IPS DF 6.9 (cell line): Measurements from ENCODE around the gene CREBBP.
"Not testable (repeated sequence)": the region's sequence is repeated elsewhere in the genome, so short reads cannot be mapped to it uniquely, and the experiment has no call there.

Source experiments
- DNase-seq: peaks from one replicate; pipeline ENCODE4 v3.0.0-alpha.2; 2013; ENCODE audit warnings: low read depth, low spot score
- H3K27ac ChIP-seq: one replicate; pipeline ENCODE4 v1.5.1; 2013; ENCODE audit warnings: low read length, control low read depth
- H3K27me3 ChIP-seq: 2 replicates; pipeline ENCODE4 v1.6.1; 2013; ENCODE audit warnings: mild to moderate bottlenecking, low read length; ENCODE audit not compliant: control insufficient read depth, insufficient read depth
- H3K36me3 ChIP-seq: 2 replicates; pipeline ENCODE4 v1.6.1; 2013; ENCODE audit warnings: low read length; ENCODE audit not compliant: control insufficient read depth, insufficient read depth
- H3K4me1 ChIP-seq: 2 replicates; pipeline ENCODE4 v1.6.1; 2013; ENCODE audit warnings: low read length; ENCODE audit not compliant: control insufficient read depth, insufficient read depth
- H3K4me3 ChIP-seq: 2 replicates; pipeline ENCODE4 v1.5.1; 2013; ENCODE audit warnings: mild to moderate bottlenecking, low read length
- H3K9me3 ChIP-seq: 2 replicates; pipeline ENCODE4 v1.6.1; 2013; ENCODE audit warnings: low read length, inconsistent platforms; ENCODE audit not compliant: control insufficient read depth, insufficient read depth
- WGBS: extraction: QIAGEN DNeasy Blood & Tissue Kit; methylation state at CpG from one replicate; pipeline ENCODE4 v1.1.7; 2013; ENCODE audit warnings: mixed read lengths, missing lambda C conversion rate; ENCODE audit not compliant: insufficient read length, insufficient coverage; 5-methylcytosine and 5-hydroxymethylcytosine counted together

CREBBP gene

GRCh38 chr16:3880623-3881498 is at the start of gene CREBBP:
Gene CREBBP (minus strand): TSS chr16:3880713. CDS start chr16:3879916, 797 bp downstream.
- H3K4me1 ChIP-seq = peaks cover 1% of the 10 kb centered on the region; the same call in 1 of the 2 replicates
- no peak within 1 kb of the TSS for H3K27ac ChIP-seq
- no CpG with 5 or more reads among the region's 96 CpGs for WGBS
- H3K27me3 ChIP-seq = 0 out of 2 replicates have a peak, but pooled peaks cover 2% of the 10 kb centered on the region
- no peaks in the 10 kb centered on the region for H3K36me3 ChIP-seq
- DNase-seq = no peak
- H3K4me3 ChIP-seq = peak within 1 kb of the TSS; percentile 57
- H3K9me3 ChIP-seq = no peaks in the 10 kb centered on the region

DNA sequence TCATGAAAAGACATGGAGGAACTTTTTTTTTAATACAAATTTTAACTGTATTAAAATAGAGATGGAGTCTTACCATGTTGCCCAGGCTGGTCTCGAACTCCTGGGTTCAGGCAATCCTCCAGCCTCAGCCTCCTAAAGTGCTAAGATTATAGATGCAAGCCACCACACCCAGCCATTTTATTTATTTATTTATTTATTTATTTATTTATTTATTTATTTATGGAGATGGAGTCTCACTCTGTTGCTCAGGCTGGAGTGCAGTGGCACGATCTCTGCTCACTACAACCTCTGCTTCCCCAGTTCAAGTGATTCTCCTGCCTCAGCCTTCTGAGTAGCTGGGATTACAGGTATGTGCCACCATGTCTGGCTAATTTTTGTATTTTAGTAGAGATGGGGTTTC is 46.6 kb upstream of the CREBBP start:
- not testable (repeated sequence) for H3K9me3 ChIP-seq, H3K4me1 ChIP-seq, DNase-seq, H3K36me3 ChIP-seq, H3K27ac ChIP-seq, H3K27me3 ChIP-seq, H3K4me3 ChIP-seq
- WGBS = no CpG with 5 or more reads among the region's 2 CpGs

GRCh38 chr16:3924763-3925162 is 44.2 kb upstream of the CREBBP start:
- Histone ChIP-seq H3K27ac (no peak overlapping the region), H3K4me1 (no peaks in the 10 kb centered on the region; the same call in 1 of the 2 replicates), H3K27me3 (no peaks in the 10 kb centered on the region), H3K36me3 (no peaks in the 10 kb centered on the region; the same call in 1 of the 2 replicates), H3K9me3 (no peaks in the 10 kb centered on the region), H3K4me3 (no peak overlapping the region)
- no peak for DNase-seq

DNA sequence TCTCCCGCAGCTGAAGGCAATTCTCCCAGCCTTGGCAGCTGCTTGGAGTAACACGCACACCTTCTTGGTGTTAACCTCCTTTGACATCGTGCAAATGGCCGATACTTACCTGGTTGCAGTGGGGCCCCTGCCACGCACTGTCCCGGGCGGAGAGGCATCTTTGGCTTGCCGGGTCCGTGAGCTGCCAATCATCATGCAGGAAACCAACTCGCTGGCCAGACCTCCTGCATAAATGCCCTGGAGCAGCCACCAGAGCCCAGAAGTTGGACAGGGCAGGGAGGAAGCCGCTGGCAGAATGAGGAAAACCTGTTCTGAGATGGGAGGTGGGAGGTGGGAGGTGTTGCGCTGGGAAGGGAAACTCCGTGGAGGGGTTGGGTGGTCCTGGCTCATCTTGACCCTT is 41.7 kb upstream of the CREBBP start:
- no CpG with 5 or more reads among the region's 13 CpGs for WGBS
- no peak for DNase-seq
- Histone ChIP-seq H3K27me3 (no peaks in the 10 kb centered on the region), H3K36me3 (no peaks in the 10 kb centered on the region; the same call in 1 of the 2 replicates), H3K9me3 (no peaks in the 10 kb centered on the region), H3K27ac (no peak overlapping the region), H3K4me1 (no peaks in the 10 kb centered on the region; the same call in 1 of the 2 replicates), H3K4me3 (no peak overlapping the region)

DNA sequence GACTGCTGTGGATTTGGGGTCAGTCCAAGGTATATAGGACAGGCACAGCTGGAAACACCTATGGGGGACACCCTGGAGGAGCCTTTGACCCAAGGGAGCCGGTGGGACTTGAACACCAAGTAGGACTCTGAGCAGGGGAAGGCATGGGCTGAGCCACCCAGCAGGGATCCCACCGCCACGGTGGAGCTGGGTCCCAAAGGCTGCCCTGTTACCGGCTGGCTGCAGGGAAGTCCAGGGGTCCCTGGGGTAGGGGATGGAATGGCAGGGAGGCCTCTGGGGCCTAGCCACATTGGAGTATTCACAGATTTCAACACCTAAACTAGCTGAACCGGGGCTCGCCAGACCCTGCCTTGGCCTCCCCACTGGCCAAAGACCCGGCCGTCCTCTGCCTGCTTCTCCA is 39.7 kb upstream of the CREBBP start:
- no peaks in the 10 kb centered on the region; the same call in 1 of the 2 replicates for H3K36me3 ChIP-seq
- no peak overlapping the region for H3K4me3 ChIP-seq
- no peaks in the 10 kb centered on the region for H3K9me3 ChIP-seq
- no peak overlapping the region for H3K27ac ChIP-seq
- no peaks in the 10 kb centered on the region; the same call in 1 of the 2 replicates for H3K4me1 ChIP-seq
- no peak for DNase-seq
- no peaks in the 10 kb centered on the region for H3K27me3 ChIP-seq
- WGBS = no CpG with 5 or more reads among the region's 8 CpGs

- no peak overlapping the region for H3K27ac ChIP-seq
- DNase-seq = no peak
- no peaks in the 10 kb centered on the region for H3K27me3 ChIP-seq
- no CpG with 5 or more reads among the region's 6 CpGs for WGBS
- H3K36me3 ChIP-seq = no peaks in the 10 kb centered on the region; the same call in 1 of the 2 replicates
- H3K9me3 ChIP-seq = no peaks in the 10 kb centered on the region
- H3K4me3 ChIP-seq = no peak overlapping the region
- H3K4me1 ChIP-seq = no peaks in the 10 kb centered on the region; the same call in 1 of the 2 replicates
These were observed 38.9 kb upstream of the CREBBP start for GRCh38 chr16:3919413-3919812.

- no peaks in the 10 kb centered on the region for H3K27me3 ChIP-seq
- no CpG with 5 or more reads among the region's 17 CpGs for WGBS
- H3K27ac ChIP-seq = no peak overlapping the region
These were observed 35.1 kb upstream of the CREBBP start for GRCh38 chr16:3915426-3916260.

GRCh38 chr16:3912897-3913296 is 32.4 kb upstream of the CREBBP start:
- Histone ChIP-seq H3K4me3 (no peak overlapping the region), H3K27ac (no peak overlapping the region), H3K4me1 (peaks cover 2% of the 10 kb centered on the region; the same call in 1 of the 2 replicates), H3K27me3 (no peaks in the 10 kb centered on the region), H3K36me3 (no peaks in the 10 kb centered on the region), H3K9me3 (no peaks in the 10 kb centered on the region)
- WGBS = no CpG with 5 or more reads among the region's 6 CpGs
- no peak for DNase-seq

More at GRCh38 chr16:3915426-3916260, 35.1 kb upstream of the CREBBP start:
- Histone ChIP-seq H3K4me3 (no peak overlapping the region), H3K36me3 (no peaks in the 10 kb centered on the region; the same call in 1 of the 2 replicates), H3K4me1 (no peaks in the 10 kb centered on the region), H3K9me3 (no peaks in the 10 kb centered on the region)
- no peak for DNase-seq

DNA sequence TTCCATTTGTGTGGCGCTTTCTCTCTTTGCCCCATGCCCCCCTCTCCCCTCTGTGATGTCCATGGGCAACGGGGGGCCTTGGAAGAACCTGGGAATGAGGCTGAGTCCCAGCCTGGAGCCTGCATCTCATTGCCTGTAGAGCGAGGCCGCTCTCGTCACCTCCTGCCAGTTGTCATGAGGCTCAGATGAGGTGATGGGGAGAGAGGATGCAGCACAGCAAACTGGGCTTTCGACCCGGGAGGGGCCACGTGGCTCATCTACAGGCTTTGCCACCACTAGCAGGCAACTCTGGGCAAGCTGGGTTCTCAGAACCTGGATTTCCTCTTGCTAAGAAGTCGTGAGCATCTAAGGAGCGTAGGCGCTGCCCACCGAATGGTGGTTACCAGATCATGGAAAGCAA is 31.9 kb upstream of the CREBBP start:
- no peak overlapping the region for H3K4me3 ChIP-seq
- DNase-seq = no peak
- no CpG with 5 or more reads among the region's 12 CpGs for WGBS
- H3K36me3 ChIP-seq = no peaks in the 10 kb centered on the region
- peaks cover 2% of the 10 kb centered on the region; the same call in 1 of the 2 replicates for H3K4me1 ChIP-seq
- H3K9me3 ChIP-seq = no peaks in the 10 kb centered on the region
- H3K27me3 ChIP-seq = no peaks in the 10 kb centered on the region
- no peak overlapping the region for H3K27ac ChIP-seq

DNA sequence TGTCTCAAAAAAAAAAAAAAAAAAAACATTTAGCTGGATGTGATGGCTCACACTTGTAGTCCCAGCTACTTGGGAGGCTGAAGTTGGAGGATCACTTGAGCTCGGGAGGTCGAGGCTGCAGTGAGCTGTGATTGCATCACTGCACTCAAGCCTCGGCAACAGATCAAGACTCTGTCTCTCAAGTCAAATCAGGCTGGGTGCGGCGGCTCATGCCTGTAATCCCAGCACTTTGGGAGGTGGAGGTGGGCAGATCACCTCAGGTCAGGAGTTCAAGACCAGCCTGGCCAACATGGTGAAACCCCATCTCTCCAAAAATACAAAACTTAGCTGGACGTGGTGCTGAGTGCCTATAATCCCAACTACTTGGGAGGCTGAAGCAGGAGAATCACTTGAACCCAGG is 31.2 kb upstream of the CREBBP start:
- WGBS = no CpG with 5 or more reads among the region's 6 CpGs
- H3K36me3 ChIP-seq, H3K4me1 ChIP-seq, H3K27me3 ChIP-seq, DNase-seq, H3K27ac ChIP-seq, H3K4me3 ChIP-seq, H3K9me3 ChIP-seq: not testable (repeated sequence)
